GM21786 (cell line): ENCODE data around the gene ARL11.
"Not testable (repeated sequence)": the region's sequence is repeated elsewhere in the genome, so short reads cannot be mapped to it uniquely, and the experiment has no call there.

Experiments
- ATAC-seq: cut with Tn5 transposase; IDR thresholded peaks from one replicate; pipeline ENCODE4 v1.9.1; 2021; ENCODE audit not compliant: unreplicated experiment

The ARL11 gene

GRCh38 chr13:49627831-49628652, at the start of gene ARL11:
TSS of gene ARL11 (plus strand) at chr13:49628507. CDS start at chr13:49630448, 1,941 bp downstream.
- ATAC-seq: peak; percentile 95

DNA sequence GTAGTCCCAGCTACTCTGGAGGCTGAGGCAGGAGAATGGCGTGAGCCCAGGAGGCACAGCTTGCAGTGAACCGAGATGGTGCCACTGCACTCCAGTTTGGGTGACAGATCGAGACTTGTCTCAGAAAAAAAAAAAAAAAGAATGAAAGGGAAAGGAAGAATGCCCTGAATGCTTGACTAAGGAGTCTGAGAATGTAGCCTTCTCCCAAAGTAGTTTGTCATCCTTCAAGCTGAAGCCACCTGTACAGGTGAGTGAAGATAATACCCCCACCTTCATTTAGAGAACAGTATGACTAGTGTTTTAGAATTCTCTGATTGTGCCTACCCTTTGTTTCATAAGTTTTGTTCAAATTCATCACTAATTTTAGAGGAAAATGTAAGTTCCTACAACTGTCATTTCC, 48.8 kb upstream of the ARL11 start:
- ATAC-seq: no peak

GRCh38 chr13:49580980-49581680, 47.2 kb upstream of the ARL11 start:
- ATAC-seq: no peak

- peak; percentile 12 for ATAC-seq
These were observed 43.5 kb upstream of the ARL11 start for GRCh38 chr13:49584771-49585182.

DNA sequence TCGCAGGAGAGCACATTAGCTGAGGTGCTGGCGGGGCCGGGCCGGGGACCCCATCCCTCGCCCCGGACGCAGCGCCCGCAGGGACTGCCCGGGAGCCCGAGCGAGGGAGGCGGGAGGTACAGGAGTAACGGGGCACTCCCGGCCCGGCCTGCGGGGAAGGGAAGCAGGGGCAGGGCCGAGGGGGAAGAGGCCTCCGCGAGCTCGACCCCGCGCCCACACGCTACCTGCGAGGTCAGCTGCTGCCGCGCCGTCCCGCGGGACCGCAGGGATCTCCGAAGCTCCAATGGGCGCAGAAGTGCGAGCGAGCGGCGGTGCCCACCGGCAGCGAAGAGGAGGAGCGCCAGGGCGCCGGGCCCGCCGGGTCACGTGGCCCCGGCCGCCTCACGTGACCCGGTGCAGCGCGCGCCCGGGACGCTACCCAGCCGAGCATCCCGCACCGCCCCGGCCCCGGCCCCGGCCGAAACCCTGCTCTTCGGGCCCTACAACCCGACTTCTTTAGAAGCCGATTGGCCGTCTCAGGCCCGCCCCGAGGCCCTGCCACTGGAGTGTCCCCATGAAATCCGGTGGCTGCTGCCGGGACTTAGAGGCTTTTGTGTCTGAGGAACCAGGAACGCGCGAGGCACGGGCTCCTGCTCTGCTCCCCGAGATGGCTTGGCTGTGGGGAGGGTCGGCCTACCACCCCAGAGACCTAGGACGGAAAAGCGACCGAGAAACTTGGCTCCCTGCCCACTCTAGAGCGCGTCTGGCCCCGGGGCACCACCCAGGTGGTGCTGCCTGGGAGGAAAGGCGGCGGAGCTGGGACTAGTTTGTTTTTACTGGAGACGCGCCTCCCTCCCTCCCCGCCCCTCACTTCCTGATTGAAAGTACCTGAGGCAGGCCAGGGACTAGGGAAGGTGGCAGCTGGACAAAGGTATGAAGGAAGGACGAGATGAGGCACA, 42.8 kb upstream of the ARL11 start, which contains the start of gene RCBTB1:
TSS of gene RCBTB1 (minus strand) at position 339 of the 938 bp plus-strand sequence. CDS start 18,279 bp downstream, outside the sequence.
- ATAC-seq: peak; percentile 92

- no peak for ATAC-seq
These were observed 41.6 kb upstream of the ARL11 start for GRCh38 chr13:49586717-49587116.

- ATAC-seq: no peak
These were observed 40.9 kb upstream of the ARL11 start for GRCh38 chr13:49587311-49587847.

- ATAC-seq: not testable (repeated sequence)
These were observed 37.6 kb upstream of the ARL11 start for GRCh38 chr13:49590714-49591113.

DNA sequence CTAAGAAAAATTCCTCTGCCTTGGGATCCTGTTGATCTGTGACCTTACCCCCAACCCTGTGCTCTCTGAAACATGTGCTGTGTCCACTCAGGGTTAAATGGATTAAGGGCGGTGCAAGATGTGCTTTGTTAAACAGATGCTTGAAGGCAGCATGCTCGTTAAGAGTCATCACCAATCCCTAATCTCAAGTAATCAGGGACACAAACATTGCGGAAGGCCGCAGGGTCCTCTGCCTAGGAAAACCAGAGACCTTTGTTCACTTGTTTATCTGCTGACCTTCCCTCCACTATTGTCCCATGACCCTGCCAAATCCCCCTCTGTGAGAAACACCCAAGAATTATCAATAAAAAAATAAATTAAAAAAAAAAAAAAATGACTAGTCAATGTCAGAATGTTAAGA, 34.4 kb upstream of the ARL11 start:
- not testable (repeated sequence) for ATAC-seq

- ATAC-seq: no peak
These were observed 33.7 kb upstream of the ARL11 start for GRCh38 chr13:49594576-49594975.

GRCh38 chr13:49596221-49596620, 32.1 kb upstream of the ARL11 start:
- no peak for ATAC-seq

DNA sequence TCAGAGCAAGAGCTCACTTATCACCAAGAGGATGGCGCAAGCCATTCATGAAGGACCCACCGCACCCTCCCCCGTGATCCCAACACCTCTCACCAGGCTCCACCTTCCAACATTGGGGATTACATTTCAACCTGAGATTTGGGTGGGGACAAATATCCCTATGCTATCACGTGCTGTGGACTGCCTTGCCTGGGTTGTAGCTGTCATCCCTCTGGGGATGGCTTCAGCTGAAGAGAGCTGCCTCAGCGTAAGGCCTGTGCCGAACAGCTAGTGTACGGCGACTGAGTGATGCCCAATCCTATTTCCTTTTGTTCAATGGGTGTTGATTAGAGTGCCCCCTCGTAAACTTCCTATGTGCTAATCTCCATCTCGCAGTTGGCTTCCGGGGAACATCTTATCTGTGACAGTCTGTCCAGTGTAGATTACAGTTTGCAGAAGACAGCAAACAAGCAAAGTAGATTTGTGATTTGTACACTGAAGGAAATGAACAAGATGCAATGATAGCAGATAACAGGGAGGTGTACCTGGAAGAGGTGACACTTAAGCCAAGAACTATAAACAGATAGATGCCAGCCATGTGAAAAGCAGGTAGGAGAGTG, 31.2 kb upstream of the ARL11 start:
- ATAC-seq: no peak

- ATAC-seq: no peak
These were observed 26.3 kb upstream of the ARL11 start for GRCh38 chr13:49602005-49602404.

DNA sequence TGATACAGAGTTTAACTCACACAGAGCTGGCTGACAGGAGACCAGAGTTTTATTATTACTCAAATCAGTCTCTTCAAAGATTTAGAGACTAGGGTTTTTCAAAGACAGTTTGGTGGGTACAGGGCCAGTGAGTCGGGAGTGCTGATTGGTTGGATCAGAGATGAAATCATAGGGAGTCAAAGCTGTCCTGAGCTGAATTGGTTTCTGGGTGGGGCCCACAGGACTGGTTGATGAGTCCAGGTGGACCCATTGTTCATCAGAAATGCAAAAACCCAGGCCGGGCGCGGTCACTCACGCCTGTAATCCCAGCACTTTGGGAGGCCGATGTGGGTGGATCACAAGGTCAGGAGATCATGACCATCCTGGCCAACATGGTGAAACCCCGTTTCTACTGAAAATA, 25.7 kb upstream of the ARL11 start:
- ATAC-seq: not testable (repeated sequence)

DNA sequence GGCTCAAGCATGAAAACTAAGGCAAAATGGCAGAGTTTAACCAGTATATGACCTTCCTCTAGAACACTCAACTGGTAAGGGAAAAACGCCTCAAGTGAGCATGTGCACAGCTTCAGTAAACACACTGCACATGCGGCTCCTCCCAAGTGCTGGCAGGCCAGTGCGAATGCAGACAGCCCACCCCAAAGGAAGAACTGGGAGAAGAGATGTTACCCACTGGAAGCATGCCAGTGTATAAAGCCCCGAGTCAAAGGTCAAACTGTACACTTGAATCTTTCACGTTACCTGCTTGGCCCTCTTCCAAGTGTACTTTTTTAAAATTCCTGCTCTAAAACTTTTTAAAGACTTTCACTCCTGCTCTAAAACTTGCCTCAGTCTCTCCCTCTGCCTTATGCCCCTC, 23.7 kb upstream of the ARL11 start:
- no peak for ATAC-seq

- ATAC-seq: peak; percentile 94
These were observed 21.3 kb upstream of the ARL11 start for GRCh38 chr13:49606747-49607648.

DNA sequence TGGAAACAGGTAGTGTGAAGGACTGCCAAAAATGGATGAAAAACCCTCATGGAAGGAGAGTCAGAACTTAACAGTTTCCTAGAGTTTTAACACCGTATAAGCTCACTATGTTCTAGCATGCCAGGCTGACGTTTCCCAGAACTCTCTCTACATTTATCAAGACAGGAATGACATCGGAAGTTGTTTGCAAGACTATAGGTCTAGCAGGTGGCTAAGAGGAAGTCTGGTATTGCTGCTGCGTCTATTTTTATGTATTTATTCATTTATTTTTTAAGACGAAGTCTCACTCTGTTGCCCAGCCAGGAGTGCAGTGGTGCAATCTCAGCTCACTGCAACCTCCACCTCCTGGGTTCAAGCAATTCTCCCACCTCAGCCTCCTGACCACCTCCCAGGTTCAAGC, 20.5 kb upstream of the ARL11 start:
- ATAC-seq: no peak

- no peak for ATAC-seq
These were observed 19.5 kb upstream of the ARL11 start for GRCh38 chr13:49608651-49609331.

DNA sequence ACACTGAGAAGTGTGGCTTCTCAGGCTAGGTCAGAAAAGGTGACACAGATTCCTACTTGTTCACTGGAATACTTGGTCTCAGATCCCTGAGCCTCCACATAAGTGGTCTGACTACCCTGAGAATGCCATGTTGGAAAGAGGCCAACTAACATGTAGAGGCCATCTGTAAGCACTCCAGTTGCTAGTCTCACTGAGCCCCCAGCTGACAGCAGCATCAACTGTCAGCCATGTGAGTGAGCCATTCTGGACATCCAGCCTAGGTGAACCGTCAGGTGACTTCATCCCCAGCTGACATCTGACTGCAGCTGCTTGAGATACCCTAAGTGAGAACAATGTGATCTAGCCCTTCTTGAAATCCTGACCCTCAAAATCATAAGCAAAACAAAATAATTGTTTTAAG, 18.1 kb upstream of the ARL11 start:
- ATAC-seq: no peak
